ENCODE measurements around the gene PLXNA4. TPM values are rescaled to one million over a fixed set of nuclear protein-coding genes. Genes with fewer than 3 reads are reported as not detected.

PLXNA4 gene
- total RNA-seq, 1 donor from 2014 or later, result 17.6 TPM

GRCh38 chr7:132376361-132377013 is 199.8 kb downstream of the PLXNA4 start:
- ATAC-seq (no peak), DNase-seq (ENCODE audit: missing footprints) (no peak)
- intact Hi-C loops (cut with DNase I), result loop anchor here (5.0 kb wide), 1 partner anchor 44 kb away; no protein-coding TSS in a partner anchor

GRCh38 chr7:132373879-132374278 is 202.4 kb downstream of the PLXNA4 start:
- no peak for ATAC-seq
- DNase-seq (ENCODE audit: missing footprints), result no peak
- intact Hi-C loops (cut with DNase I), result no loop called here

- intact Hi-C loops (cut with DNase I), result no loop called here
- DNase-seq (ENCODE audit: missing footprints), result no peak
- ATAC-seq, result no peak
These were observed 203.2 kb downstream of the PLXNA4 start for GRCh38 chr7:132373041-132373440.

GRCh38 chr7:132371948-132372347 is 204.3 kb downstream of the PLXNA4 start:
- no peak for DNase-seq (ENCODE audit: missing footprints)
- no peak for ATAC-seq
- intact Hi-C loops (cut with DNase I), result no loop called here

- ATAC-seq (peak; percentile 21), DNase-seq (ENCODE audit: missing footprints) (no peak)
- intact Hi-C loops (cut with DNase I), result no loop called here
These were observed 207.9 kb downstream of the PLXNA4 start for GRCh38 chr7:132368246-132368900.

- no peak for DNase-seq (ENCODE audit: missing footprints)
- intact Hi-C loops (cut with DNase I), result no loop called here
- ATAC-seq, result no peak
These were observed 208.5 kb downstream of the PLXNA4 start for GRCh38 chr7:132367795-132368194.

- no peak for ATAC-seq
- intact Hi-C loops (cut with DNase I), result no loop called here
- DNase-seq (ENCODE audit: missing footprints), result no peak
These were observed 209.3 kb downstream of the PLXNA4 start for GRCh38 chr7:132367004-132367403.

- intact Hi-C loops (cut with DNase I), result no loop called here
- ATAC-seq (no peak), DNase-seq (ENCODE audit: missing footprints) (no peak)
These were observed 212.0 kb downstream of the PLXNA4 start for GRCh38 chr7:132364226-132364625.

GRCh38 chr7:132362059-132362458 is 214.2 kb downstream of the PLXNA4 start:
- no peak for ATAC-seq
- DNase-seq (ENCODE audit: missing footprints), result no peak
- intact Hi-C loops (cut with DNase I), result no loop called here

- intact Hi-C loops (cut with DNase I), result no loop called here
- no peak for ATAC-seq
- DNase-seq (ENCODE audit: missing footprints), result no peak
These were observed 215.1 kb downstream of the PLXNA4 start for GRCh38 chr7:132361146-132361545.

- intact Hi-C loops (cut with DNase I), result no loop called here
- no peak for ATAC-seq
- DNase-seq (ENCODE audit: missing footprints), result no peak
These were observed 216.5 kb downstream of the PLXNA4 start for GRCh38 chr7:132359743-132360142.

- DNase-seq (ENCODE audit: missing footprints), result no peak
- no peak for ATAC-seq
- intact Hi-C loops (cut with DNase I), result no loop called here
These were observed 221.2 kb downstream of the PLXNA4 start for GRCh38 chr7:132355048-132355447.

- intact Hi-C loops (cut with DNase I), result no loop called here
- ATAC-seq (no peak), DNase-seq (ENCODE audit: missing footprints) (no peak)
These were observed 221.7 kb downstream of the PLXNA4 start for GRCh38 chr7:132354527-132354926.

- DNase-seq (ENCODE audit: missing footprints), result no peak
- intact Hi-C loops (cut with DNase I), result no loop called here
- ATAC-seq, result no peak
These were observed 222.3 kb downstream of the PLXNA4 start for GRCh38 chr7:132353936-132354335.

GRCh38 chr7:132352800-132353199 is 223.5 kb downstream of the PLXNA4 start:
- intact Hi-C loops (cut with DNase I), result no loop called here

GRCh38 chr7:132351954-132352499 is 224.2 kb downstream of the PLXNA4 start:
- ATAC-seq (peak; percentile 27), DNase-seq (ENCODE audit: missing footprints) (no peak)
- intact Hi-C loops (cut with DNase I), result no loop called here

More at GRCh38 chr7:132352800-132353199, 223.5 kb downstream of the PLXNA4 start:
- peak; percentile 32 for ATAC-seq
- no peak for DNase-seq (ENCODE audit: missing footprints)

GRCh38 chr7:132350741-132351140 is 225.5 kb downstream of the PLXNA4 start:
- DNase-seq (ENCODE audit: missing footprints) (no peak), ATAC-seq (no peak)
- intact Hi-C loops (cut with DNase I), result no loop called here

- ATAC-seq (no peak), DNase-seq (ENCODE audit: missing footprints) (no peak)
- intact Hi-C loops (cut with DNase I), result no loop called here
These were observed 227.2 kb downstream of the PLXNA4 start for GRCh38 chr7:132349075-132349474.

- no peak for DNase-seq (ENCODE audit: missing footprints)
- intact Hi-C loops (cut with DNase I), result no loop called here
- ATAC-seq, result no peak
These were observed 227.9 kb downstream of the PLXNA4 start for GRCh38 chr7:132348341-132348740.

GRCh38 chr7:132347858-132348257 is 228.4 kb downstream of the PLXNA4 start:
- no peak for ATAC-seq
- no peak for DNase-seq (ENCODE audit: missing footprints)
- intact Hi-C loops (cut with DNase I), result no loop called here

All from Right ventricle myocardium inferior (tissue), 1 donor.